Effector memory CD4-positive, alpha-beta T cell (primary cell): Measurements from ENCODE around the gene PRDM12.

Experiments used
- DNase-seq, 3 donors: peaks; one replicate each; pipeline ENCODE4 v3.0.0-alpha.2; 2020
- H3K27ac ChIP-seq: 2 replicates; pipeline ENCODE4 v1.7.0; 2013; ENCODE audit warnings: mild to moderate bottlenecking, low read length, moderate library complexity; ENCODE audit not compliant: insufficient read depth, poor library complexity, severe bottlenecking
- H3K27me3 ChIP-seq: replicated peaks from 2 replicates; pipeline ENCODE4 v1.7.0; 2013; ENCODE audit warnings: mild to moderate bottlenecking, low read length; ENCODE audit not compliant: insufficient read depth, control insufficient read depth, poor library complexity, severe bottlenecking
- H3K36me3 ChIP-seq: 2 replicates; pipeline ENCODE4 v1.7.0; 2013; ENCODE audit warnings: mild to moderate bottlenecking, low read length, moderate library complexity; ENCODE audit not compliant: control insufficient read depth, insufficient read depth
- H3K4me1 ChIP-seq: 2 replicates; pipeline ENCODE4 v1.7.0; 2013; ENCODE audit warnings: low read length, mild to moderate bottlenecking; ENCODE audit not compliant: control insufficient read depth, insufficient read depth, poor library complexity, severe bottlenecking
- H3K4me3 ChIP-seq: 2 replicates; pipeline ENCODE4 v1.7.0; 2013; ENCODE audit warnings: low read length, low read depth, mild to moderate bottlenecking; ENCODE audit not compliant: insufficient read depth, poor library complexity, severe bottlenecking
- H3K9me3 ChIP-seq: 2 replicates; pipeline ENCODE4 v1.7.0; 2013; ENCODE audit warnings: mild to moderate bottlenecking, low read length, moderate library complexity; ENCODE audit not compliant: control insufficient read depth
- total RNA-seq, 3 donors: gene quantifications; one replicate each; lab custom pipeline; 2026; lab: John Stamatoyannopoulos, UW

The PRDM12 gene
- total RNA-seq = 0 to 0.17 (median 0) reads per million in 3 donors

- Histone ChIP-seq H3K9me3 (no peaks in the 10 kb centered on the region), H3K4me1 (peaks cover 64% of the 10 kb centered on the region), H3K36me3 (no peaks in the 10 kb centered on the region), H3K27ac (no peak within 1 kb of the TSS), H3K4me3 (peak within 1 kb of the TSS; percentile 39), H3K27me3 (peaks cover 67% of the 10 kb centered on the region)
- DNase-seq = no peak
Observed at GRCh38 chr9:130664251-130665028, at the start of gene PRDM12. Gene PRDM12, plus strand, starts transcription at chr9:130664594. Its CDS starts 60 bp downstream, at chr9:130664654.

- DNase-seq = no peak
- Histone ChIP-seq H3K4me1 (no peaks in the 10 kb centered on the region), H3K27me3 (no peaks in the 10 kb centered on the region), H3K36me3 (peaks cover 91% of the 10 kb centered on the region), H3K9me3 (no peaks in the 10 kb centered on the region), H3K27ac (no peak overlapping the region), H3K4me3 (no peak overlapping the region)
Observed at GRCh38 chr9:130616451-130616850, 47.9 kb upstream of the PRDM12 start.

GRCh38 chr9:130623466-130623865 is 40.9 kb upstream of the PRDM12 start:
- Histone ChIP-seq H3K27ac (no peak overlapping the region), H3K9me3 (no peaks in the 10 kb centered on the region), H3K4me3 (no peak overlapping the region), H3K36me3 (peaks cover 81% of the 10 kb centered on the region), H3K27me3 (no peaks in the 10 kb centered on the region), H3K4me1 (no peaks in the 10 kb centered on the region)
- DNase-seq = no peak

- peaks cover 78% of the 10 kb centered on the region for H3K36me3 ChIP-seq
- no peaks in the 10 kb centered on the region for H3K9me3 ChIP-seq
- no peak overlapping the region for H3K4me3 ChIP-seq
- no peak overlapping the region for H3K27ac ChIP-seq
- no peaks in the 10 kb centered on the region for H3K27me3 ChIP-seq
- DNase-seq = no peak
- no peaks in the 10 kb centered on the region for H3K4me1 ChIP-seq
Observed at GRCh38 chr9:130624154-130624553, 40.2 kb upstream of the PRDM12 start.

GRCh38 chr9:130626249-130626996 is 38.0 kb upstream of the PRDM12 start:
- H3K36me3 ChIP-seq = peaks cover 77% of the 10 kb centered on the region
- no peak for DNase-seq
- H3K4me3 ChIP-seq = no peak overlapping the region
- H3K9me3 ChIP-seq = no peaks in the 10 kb centered on the region
- H3K27me3 ChIP-seq = no peaks in the 10 kb centered on the region
- no peaks in the 10 kb centered on the region for H3K4me1 ChIP-seq
- no peak overlapping the region for H3K27ac ChIP-seq

- Histone ChIP-seq H3K4me1 (no peaks in the 10 kb centered on the region), H3K9me3 (no peaks in the 10 kb centered on the region), H3K27me3 (no peaks in the 10 kb centered on the region), H3K4me3 (no peak overlapping the region), H3K36me3 (peaks cover 83% of the 10 kb centered on the region), H3K27ac (no peak overlapping the region)
- no peak for DNase-seq
Observed at GRCh38 chr9:130627051-130627450, 37.3 kb upstream of the PRDM12 start.

GRCh38 chr9:130627896-130628792 is 36.2 kb upstream of the PRDM12 start:
- Histone ChIP-seq H3K4me3 (no peak overlapping the region), H3K27ac (no peak overlapping the region), H3K36me3 (peaks cover 87% of the 10 kb centered on the region), H3K9me3 (no peaks in the 10 kb centered on the region), H3K27me3 (no peaks in the 10 kb centered on the region), H3K4me1 (no peaks in the 10 kb centered on the region)
- DNase-seq = no peak

GRCh38 chr9:130629443-130630070 is 34.8 kb upstream of the PRDM12 start:
- H3K36me3 ChIP-seq = peaks cover 87% of the 10 kb centered on the region
- no peaks in the 10 kb centered on the region for H3K9me3 ChIP-seq
- H3K4me1 ChIP-seq = no peaks in the 10 kb centered on the region
- no peak overlapping the region for H3K27ac ChIP-seq
- no peaks in the 10 kb centered on the region for H3K27me3 ChIP-seq
- DNase-seq = no peak
- no peak overlapping the region for H3K4me3 ChIP-seq

- no peak for DNase-seq
- Histone ChIP-seq H3K4me1 (no peaks in the 10 kb centered on the region), H3K9me3 (no peaks in the 10 kb centered on the region), H3K27ac (no peak overlapping the region), H3K36me3 (peaks cover 92% of the 10 kb centered on the region), H3K27me3 (no peaks in the 10 kb centered on the region), H3K4me3 (no peak overlapping the region)
Observed at GRCh38 chr9:130630071-130630450, 34.3 kb upstream of the PRDM12 start.
